A673 (cell line): ENCODE results near the gene FCN2. TPM values are rescaled to one million over a fixed set of nuclear protein-coding genes. Genes with fewer than 3 reads are reported as not detected.

ENCODE experiments used
- BruUV-seq: library from RNA; stranded (reverse); fragments of 400-500 nt; replicated peaks from 2 replicates; lab custom pipeline; 2021; lab: Mats Ljungman, UMichigan
- CTCF ChIA-PET: fragments of 300-600 bp; sonication (Branson Sonifier 250); formaldehyde crosslinking; loops from one replicate; lab custom pipeline; 2022; ENCODE audit warnings: antibody characterized with exemption; lab: Charles Lee
- POLR2A ChIA-PET: fragments of 300-600 bp; sonication (Branson Sonifier 250); formaldehyde crosslinking; loops from one replicate; lab custom pipeline; 2022; ENCODE audit warnings: antibody characterized with exemption; ENCODE audit not compliant: low non-redundant PET; lab: Charles Lee
- DNase-seq: peaks from one replicate; pipeline ENCODE4 v3.0.0-alpha.2; 2015; ENCODE audit warnings: low spot score
- H3K27ac ChIP-seq: fragments of 200-600 bp; sonication (generic); 2 replicates; pipeline ENCODE4 v1.5.1; 2016; ENCODE audit warnings: mixed run types, low read depth, mild to moderate bottlenecking, mixed read lengths, antibody characterized with exemption, low read length; ENCODE audit not compliant: poor library complexity, severe bottlenecking
- H3K27me3 ChIP-seq: fragments of 200-600 bp; sonication (generic); replicated peaks from 2 replicates; pipeline ENCODE4 v1.6.1; 2017; ENCODE audit warnings: mixed run types, low read depth, mild to moderate bottlenecking, mixed read lengths, antibody characterized with exemption, low read length; ENCODE audit not compliant: insufficient read depth, poor library complexity
- H3K36me3 ChIP-seq: fragments of 200-600 bp; sonication (generic); 2 replicates; pipeline ENCODE4 v1.6.1; 2016; ENCODE audit warnings: mixed run types, mild to moderate bottlenecking, mixed read lengths, antibody characterized with exemption, low read length; ENCODE audit not compliant: insufficient read depth, poor library complexity, severe bottlenecking
- H3K4me1 ChIP-seq: fragments of 200-600 bp; sonication (generic); 2 replicates; pipeline ENCODE4 v1.6.1; 2017; ENCODE audit warnings: mixed run types, mild to moderate bottlenecking, mixed read lengths, antibody characterized with exemption, low read length; ENCODE audit not compliant: insufficient read depth, poor library complexity, severe bottlenecking
- H3K4me3 ChIP-seq: fragments of 200-600 bp; sonication (generic); 2 replicates; pipeline ENCODE4 v1.5.1; 2016; ENCODE audit warnings: low read depth, mixed run types, mild to moderate bottlenecking, mixed read lengths, low read length; ENCODE audit not compliant: poor library complexity, severe bottlenecking
- H3K9me3 ChIP-seq: fragments of 200-600 bp; sonication (generic); 2 replicates; pipeline ENCODE4 v1.6.1; 2016; ENCODE audit warnings: mixed run types, low read depth, mild to moderate bottlenecking, mixed read lengths, antibody characterized with exemption, low read length; ENCODE audit not compliant: poor library complexity, severe bottlenecking
- CTCF ChIP-seq: fragments of 300-800, 200-600 bp; sonication (generic); conservative IDR thresholded peaks from 2 replicates; pipeline ENCODE4 v1.5.1; 2017; ENCODE audit warnings: low read depth, mild to moderate bottlenecking, antibody characterized with exemption, low read length, moderate library complexity, mixed read lengths
- EZH2 ChIP-seq: fragments of 200-600 bp; sonication (generic); IDR thresholded peaks from 2 replicates; pipeline ENCODE4 v1.6.1; 2017; ENCODE audit warnings: borderline replicate concordance, low read depth, mild to moderate bottlenecking, mixed read lengths, antibody characterized with exemption, low read length; ENCODE audit not compliant: poor library complexity, severe bottlenecking
- intact Hi-C: fragments of 100-400 bp; cut with micrococcal nuclease; formaldehyde crosslinking; loops from one replicate; pipeline ENCODE4 v1.10.0; 2022; ENCODE audit not compliant: unreplicated experiment
- total RNA-seq: library from RNA; stranded (reverse); gene quantifications from 2 replicates; pipeline ENCODE4 v1.2.3, GENCODE V29; 2021

Gene FCN2
- total RNA-seq, 1 experiment from 2014 or later, result not detected

GRCh38 chr9:134885679-134886412 lies 5.2 kb downstream of the FCN2 start:
- BruUV-seq, result no TSS peak
- DNase-seq, result no peak
- Histone ChIP-seq H3K36me3 (no peaks in the 10 kb centered on the region), H3K4me1 (no peaks in the 10 kb centered on the region), H3K4me3 (no peak overlapping the region), H3K9me3 (no peaks in the 10 kb centered on the region), H3K27me3 (no peaks in the 10 kb centered on the region), H3K27ac (no peak overlapping the region)
- ChIA-PET POLR2A (no interaction called here), CTCF (no interaction called here)
- TF ChIP-seq CTCF (no peak), EZH2 (no peak)
- intact Hi-C loops, result no loop called here

GRCh38 chr9:134886413-134886913 lies 5.9 kb downstream of the FCN2 start:
- no TSS peak for BruUV-seq
- intact Hi-C loops, result no loop called here
- no peaks in the 10 kb centered on the region for H3K9me3 ChIP-seq
- no peaks in the 10 kb centered on the region for H3K36me3 ChIP-seq
- H3K27ac ChIP-seq, result no peak overlapping the region
- no peak overlapping the region for H3K4me3 ChIP-seq
- no peaks in the 10 kb centered on the region for H3K4me1 ChIP-seq
- TF ChIP-seq EZH2, result no peak
- ChIA-PET POLR2A (no interaction called here), CTCF (no interaction called here)
- H3K27me3 ChIP-seq, result no peaks in the 10 kb centered on the region
- DNase-seq, result no peak

GRCh38 chr9:134887219-134887618 lies 6.6 kb downstream of the FCN2 start:
- no TSS peak for BruUV-seq
- H3K27me3 ChIP-seq, result no peaks in the 10 kb centered on the region
- H3K4me3 ChIP-seq, result no peak overlapping the region
- ChIA-PET POLR2A (no interaction called here), CTCF (no interaction called here)
- H3K36me3 ChIP-seq, result no peaks in the 10 kb centered on the region
- intact Hi-C loops, result no loop called here
- TF ChIP-seq EZH2, result no peak
- no peak for TF ChIP-seq CTCF
- no peaks in the 10 kb centered on the region for H3K4me1 ChIP-seq
- no peak overlapping the region for H3K27ac ChIP-seq
- DNase-seq, result no peak
- no peaks in the 10 kb centered on the region for H3K9me3 ChIP-seq
